Right lobe of liver (tissue), 4 donors: ENCODE data around the gene SDS.

Source experiments
- POLR2A ChIP-seq: fragments of 450-650 bp; IDR thresholded peaks from one replicate; pipeline ENCODE4 v1.6.1; 2017; ENCODE audit warnings: antibody characterized with exemption, mild to moderate bottlenecking
- TF ChIP-seq, protein P1 (sequence below), 4 donors: fragments of 200-600 bp in 3 of 4; fragments of 450-650 bp in 1 of 4; IDR thresholded peaks; one replicate each; pipeline versions ENCODE4 v1.5.1 to v1.8.0; 2016 to 2022; ENCODE audit warnings: antibody characterized with exemption in 4 of 4, mild to moderate bottlenecking in 2 of 4
- donor health status: DM: no; HTN: no; CAD: no.
- donor health status: DM: no; HTN: no; CAD: no.
- donor health status: DM: no; HTN: yes; CAD: no.

DNA sequence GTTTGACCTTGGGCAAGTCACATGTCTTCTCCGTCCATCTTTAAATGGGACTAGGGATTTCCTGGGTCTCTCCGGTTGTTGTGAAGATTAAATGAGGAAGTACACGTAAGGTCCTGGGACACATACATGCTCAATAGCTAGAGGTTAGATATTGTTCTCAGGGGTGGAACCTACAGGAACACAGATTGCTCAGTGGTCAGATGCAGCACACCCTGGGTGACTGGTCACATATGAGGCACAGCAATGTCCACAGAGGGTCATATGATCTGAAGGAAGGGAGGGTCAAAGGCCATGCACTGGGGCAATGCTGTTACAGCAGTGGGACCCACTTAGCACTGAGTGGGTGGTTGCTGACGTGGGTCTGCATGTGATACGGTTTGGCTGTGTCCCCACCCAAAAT is 57.3 kb downstream of the SDS start:
- TF ChIP-seq, protein P1, sequence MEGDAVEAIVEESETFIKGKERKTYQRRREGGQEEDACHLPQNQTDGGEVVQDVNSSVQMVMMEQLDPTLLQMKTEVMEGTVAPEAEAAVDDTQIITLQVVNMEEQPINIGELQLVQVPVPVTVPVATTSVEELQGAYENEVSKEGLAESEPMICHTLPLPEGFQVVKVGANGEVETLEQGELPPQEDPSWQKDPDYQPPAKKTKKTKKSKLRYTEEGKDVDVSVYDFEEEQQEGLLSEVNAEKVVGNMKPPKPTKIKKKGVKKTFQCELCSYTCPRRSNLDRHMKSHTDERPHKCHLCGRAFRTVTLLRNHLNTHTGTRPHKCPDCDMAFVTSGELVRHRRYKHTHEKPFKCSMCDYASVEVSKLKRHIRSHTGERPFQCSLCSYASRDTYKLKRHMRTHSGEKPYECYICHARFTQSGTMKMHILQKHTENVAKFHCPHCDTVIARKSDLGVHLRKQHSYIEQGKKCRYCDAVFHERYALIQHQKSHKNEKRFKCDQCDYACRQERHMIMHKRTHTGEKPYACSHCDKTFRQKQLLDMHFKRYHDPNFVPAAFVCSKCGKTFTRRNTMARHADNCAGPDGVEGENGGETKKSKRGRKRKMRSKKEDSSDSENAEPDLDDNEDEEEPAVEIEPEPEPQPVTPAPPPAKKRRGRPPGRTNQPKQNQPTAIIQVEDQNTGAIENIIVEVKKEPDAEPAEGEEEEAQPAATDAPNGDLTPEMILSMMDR (IDR thresholded peaks at IDR 0.05): no peak
- TF ChIP-seq POLR2A: no peak
